Measurements from ENCODE around the gene TMEM117.

TMEM117 gene

DNA sequence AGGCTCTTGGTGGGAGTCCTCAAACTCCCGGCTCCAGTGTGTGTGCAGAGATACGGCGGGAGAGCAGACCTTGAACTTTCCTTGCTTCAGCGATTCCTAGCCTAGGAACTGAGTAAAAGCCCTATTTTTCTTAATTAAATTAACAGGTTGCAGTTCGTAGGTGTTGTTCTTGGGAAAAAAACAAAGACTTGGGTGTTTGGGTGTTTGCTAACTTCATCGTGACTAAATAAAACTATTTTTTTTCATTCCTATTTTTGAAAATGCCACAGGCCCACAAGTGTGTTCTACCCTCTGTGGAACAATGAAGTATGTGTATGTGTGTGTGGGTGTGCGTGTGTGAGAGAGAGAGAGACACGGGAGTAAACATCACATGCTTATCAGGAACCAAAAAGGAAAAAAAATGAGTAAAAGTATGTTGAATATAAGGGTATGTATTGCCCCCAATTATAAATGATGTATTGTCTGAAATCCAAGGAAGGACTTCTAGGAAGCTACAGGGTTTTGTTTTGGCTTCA is 651 bp downstream of the TMEM117 start:
- Histone ChIP-seq H3K9me3 (ENCODE audit: control insufficient read depth, insufficient read depth, low read depth, low read length) (no peaks in the 10 kb centered on the region), H3K4me3 (ENCODE audit: low read depth, low read length) (peak overlapping the region; percentile 68), H3K4me1 (ENCODE audit: control insufficient read depth, insufficient read depth, low read length) (peaks cover 5% of the 10 kb centered on the region; the same call in 1 of the 2 replicates), H3K36me3 (ENCODE audit: control insufficient read depth in 2 of 2, insufficient read depth in 1 of 2, low read length in 2 of 2) (no peaks in the 10 kb centered on the region), H3K27ac (ENCODE audit: extremely low read depth, low read depth, low read length) (peak overlapping the region; percentile 78)
- POLR2A ChIA-PET, result interaction anchor here (0.5 to 3.5 kb wide), 4 partner anchors 11 to 1366 kb away, joined by 3 to 19 read pairs (median 4); partner anchors contain the start of gene TWF1
- CTCF ChIA-PET, result interaction anchor here (0.7 to 1.3 kb wide), 2 partner anchors 10 to 46 kb away, joined by 3 read pairs; no protein-coding TSS in a partner anchor
- no peak for TF ChIP-seq MYNN (tag by site-specific recombination; IDR thresholded peaks at IDR 0.05; ENCODE audit: borderline replicate concordance)
- TF ChIP-seq, protein P1, sequence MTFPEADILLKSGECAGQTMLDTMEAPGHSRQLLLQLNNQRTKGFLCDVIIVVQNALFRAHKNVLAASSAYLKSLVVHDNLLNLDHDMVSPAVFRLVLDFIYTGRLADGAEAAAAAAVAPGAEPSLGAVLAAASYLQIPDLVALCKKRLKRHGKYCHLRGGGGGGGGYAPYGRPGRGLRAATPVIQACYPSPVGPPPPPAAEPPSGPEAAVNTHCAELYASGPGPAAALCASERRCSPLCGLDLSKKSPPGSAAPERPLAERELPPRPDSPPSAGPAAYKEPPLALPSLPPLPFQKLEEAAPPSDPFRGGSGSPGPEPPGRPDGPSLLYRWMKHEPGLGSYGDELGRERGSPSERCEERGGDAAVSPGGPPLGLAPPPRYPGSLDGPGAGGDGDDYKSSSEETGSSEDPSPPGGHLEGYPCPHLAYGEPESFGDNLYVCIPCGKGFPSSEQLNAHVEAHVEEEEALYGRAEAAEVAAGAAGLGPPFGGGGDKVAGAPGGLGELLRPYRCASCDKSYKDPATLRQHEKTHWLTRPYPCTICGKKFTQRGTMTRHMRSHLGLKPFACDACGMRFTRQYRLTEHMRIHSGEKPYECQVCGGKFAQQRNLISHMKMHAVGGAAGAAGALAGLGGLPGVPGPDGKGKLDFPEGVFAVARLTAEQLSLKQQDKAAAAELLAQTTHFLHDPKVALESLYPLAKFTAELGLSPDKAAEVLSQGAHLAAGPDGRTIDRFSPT (tag by site-specific recombination; IDR thresholded peaks at IDR 0.05), result 0 out of 2 replicates have a peak, but pooled peaks have one; percentile 2
- TF ChIP-seq KLF7 (tag by site-specific recombination; IDR thresholded peaks at IDR 0.05; ENCODE audit: borderline replicate concordance), result no peak
- TF ChIP-seq, protein P2, sequence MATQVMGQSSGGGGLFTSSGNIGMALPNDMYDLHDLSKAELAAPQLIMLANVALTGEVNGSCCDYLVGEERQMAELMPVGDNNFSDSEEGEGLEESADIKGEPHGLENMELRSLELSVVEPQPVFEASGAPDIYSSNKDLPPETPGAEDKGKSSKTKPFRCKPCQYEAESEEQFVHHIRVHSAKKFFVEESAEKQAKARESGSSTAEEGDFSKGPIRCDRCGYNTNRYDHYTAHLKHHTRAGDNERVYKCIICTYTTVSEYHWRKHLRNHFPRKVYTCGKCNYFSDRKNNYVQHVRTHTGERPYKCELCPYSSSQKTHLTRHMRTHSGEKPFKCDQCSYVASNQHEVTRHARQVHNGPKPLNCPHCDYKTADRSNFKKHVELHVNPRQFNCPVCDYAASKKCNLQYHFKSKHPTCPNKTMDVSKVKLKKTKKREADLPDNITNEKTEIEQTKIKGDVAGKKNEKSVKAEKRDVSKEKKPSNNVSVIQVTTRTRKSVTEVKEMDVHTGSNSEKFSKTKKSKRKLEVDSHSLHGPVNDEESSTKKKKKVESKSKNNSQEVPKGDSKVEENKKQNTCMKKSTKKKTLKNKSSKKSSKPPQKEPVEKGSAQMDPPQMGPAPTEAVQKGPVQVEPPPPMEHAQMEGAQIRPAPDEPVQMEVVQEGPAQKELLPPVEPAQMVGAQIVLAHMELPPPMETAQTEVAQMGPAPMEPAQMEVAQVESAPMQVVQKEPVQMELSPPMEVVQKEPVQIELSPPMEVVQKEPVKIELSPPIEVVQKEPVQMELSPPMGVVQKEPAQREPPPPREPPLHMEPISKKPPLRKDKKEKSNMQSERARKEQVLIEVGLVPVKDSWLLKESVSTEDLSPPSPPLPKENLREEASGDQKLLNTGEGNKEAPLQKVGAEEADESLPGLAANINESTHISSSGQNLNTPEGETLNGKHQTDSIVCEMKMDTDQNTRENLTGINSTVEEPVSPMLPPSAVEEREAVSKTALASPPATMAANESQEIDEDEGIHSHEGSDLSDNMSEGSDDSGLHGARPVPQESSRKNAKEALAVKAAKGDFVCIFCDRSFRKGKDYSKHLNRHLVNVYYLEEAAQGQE (tag by site-specific recombination; IDR thresholded peaks at IDR 0.05), result no peak
- peak; percentile 68; the same call in 1 of the 2 replicates for TF ChIP-seq GLIS1 (tag by site-specific recombination; IDR thresholded peaks at IDR 0.05)
- no peak for TF ChIP-seq ZNF768 (tag by site-specific recombination; IDR thresholded peaks at IDR 0.05)
- TF ChIP-seq KLF16 (tag by site-specific recombination; IDR thresholded peaks at IDR 0.05), result 0 out of 2 replicates have a peak, but pooled peaks have one; percentile 25
- TF ChIP-seq ZNF335 (tag by site-specific recombination; conservative IDR thresholded peaks at IDR 0.05), result peak; percentile 70
- TF ChIP-seq ZNF132 (tag by site-specific recombination; IDR thresholded peaks at IDR 0.05; ENCODE audit: borderline replicate concordance), result no peak
- peak; percentile 44; the same call in 1 of the 2 replicates for TF ChIP-seq PRDM1 (tag by site-specific recombination; IDR thresholded peaks at IDR 0.05)
- TF ChIP-seq ZFHX2 (tag by site-specific recombination; conservative IDR thresholded peaks at IDR 0.05), result peak; percentile 73
- TF ChIP-seq, protein P3, sequence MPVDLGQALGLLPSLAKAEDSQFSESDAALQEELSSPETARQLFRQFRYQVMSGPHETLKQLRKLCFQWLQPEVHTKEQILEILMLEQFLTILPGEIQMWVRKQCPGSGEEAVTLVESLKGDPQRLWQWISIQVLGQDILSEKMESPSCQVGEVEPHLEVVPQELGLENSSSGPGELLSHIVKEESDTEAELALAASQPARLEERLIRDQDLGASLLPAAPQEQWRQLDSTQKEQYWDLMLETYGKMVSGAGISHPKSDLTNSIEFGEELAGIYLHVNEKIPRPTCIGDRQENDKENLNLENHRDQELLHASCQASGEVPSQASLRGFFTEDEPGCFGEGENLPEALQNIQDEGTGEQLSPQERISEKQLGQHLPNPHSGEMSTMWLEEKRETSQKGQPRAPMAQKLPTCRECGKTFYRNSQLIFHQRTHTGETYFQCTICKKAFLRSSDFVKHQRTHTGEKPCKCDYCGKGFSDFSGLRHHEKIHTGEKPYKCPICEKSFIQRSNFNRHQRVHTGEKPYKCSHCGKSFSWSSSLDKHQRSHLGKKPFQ (tag by site-specific recombination; IDR thresholded peaks at IDR 0.05), result peak; percentile 44; the same call in 1 of the 2 replicates
- peak; percentile 21; the same call in 1 of the 2 replicates for TF ChIP-seq ZBTB20 (tag by site-specific recombination; IDR thresholded peaks at IDR 0.05)
- TF ChIP-seq BCL11A (tag by site-specific recombination; IDR thresholded peaks at IDR 0.05; ENCODE audit: low read depth), result no peak
- TF ChIP-seq SCRT1 (tag by site-specific recombination; IDR thresholded peaks at IDR 0.05; ENCODE audit: borderline replicate concordance), result peak; percentile 52; the same call in 1 of the 2 replicates
- TF ChIP-seq, protein P4, sequence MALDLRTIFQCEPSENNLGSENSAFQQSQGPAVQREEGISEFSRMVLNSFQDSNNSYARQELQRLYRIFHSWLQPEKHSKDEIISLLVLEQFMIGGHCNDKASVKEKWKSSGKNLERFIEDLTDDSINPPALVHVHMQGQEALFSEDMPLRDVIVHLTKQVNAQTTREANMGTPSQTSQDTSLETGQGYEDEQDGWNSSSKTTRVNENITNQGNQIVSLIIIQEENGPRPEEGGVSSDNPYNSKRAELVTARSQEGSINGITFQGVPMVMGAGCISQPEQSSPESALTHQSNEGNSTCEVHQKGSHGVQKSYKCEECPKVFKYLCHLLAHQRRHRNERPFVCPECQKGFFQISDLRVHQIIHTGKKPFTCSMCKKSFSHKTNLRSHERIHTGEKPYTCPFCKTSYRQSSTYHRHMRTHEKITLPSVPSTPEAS (tag by site-specific recombination; IDR thresholded peaks at IDR 0.05), result peak; percentile 74
- 0 out of 2 replicates have a peak, but pooled peaks have one; percentile 23 for TF ChIP-seq ZNF2 (tag by site-specific recombination; IDR thresholded peaks at IDR 0.05)
- TF ChIP-seq, protein P5, sequence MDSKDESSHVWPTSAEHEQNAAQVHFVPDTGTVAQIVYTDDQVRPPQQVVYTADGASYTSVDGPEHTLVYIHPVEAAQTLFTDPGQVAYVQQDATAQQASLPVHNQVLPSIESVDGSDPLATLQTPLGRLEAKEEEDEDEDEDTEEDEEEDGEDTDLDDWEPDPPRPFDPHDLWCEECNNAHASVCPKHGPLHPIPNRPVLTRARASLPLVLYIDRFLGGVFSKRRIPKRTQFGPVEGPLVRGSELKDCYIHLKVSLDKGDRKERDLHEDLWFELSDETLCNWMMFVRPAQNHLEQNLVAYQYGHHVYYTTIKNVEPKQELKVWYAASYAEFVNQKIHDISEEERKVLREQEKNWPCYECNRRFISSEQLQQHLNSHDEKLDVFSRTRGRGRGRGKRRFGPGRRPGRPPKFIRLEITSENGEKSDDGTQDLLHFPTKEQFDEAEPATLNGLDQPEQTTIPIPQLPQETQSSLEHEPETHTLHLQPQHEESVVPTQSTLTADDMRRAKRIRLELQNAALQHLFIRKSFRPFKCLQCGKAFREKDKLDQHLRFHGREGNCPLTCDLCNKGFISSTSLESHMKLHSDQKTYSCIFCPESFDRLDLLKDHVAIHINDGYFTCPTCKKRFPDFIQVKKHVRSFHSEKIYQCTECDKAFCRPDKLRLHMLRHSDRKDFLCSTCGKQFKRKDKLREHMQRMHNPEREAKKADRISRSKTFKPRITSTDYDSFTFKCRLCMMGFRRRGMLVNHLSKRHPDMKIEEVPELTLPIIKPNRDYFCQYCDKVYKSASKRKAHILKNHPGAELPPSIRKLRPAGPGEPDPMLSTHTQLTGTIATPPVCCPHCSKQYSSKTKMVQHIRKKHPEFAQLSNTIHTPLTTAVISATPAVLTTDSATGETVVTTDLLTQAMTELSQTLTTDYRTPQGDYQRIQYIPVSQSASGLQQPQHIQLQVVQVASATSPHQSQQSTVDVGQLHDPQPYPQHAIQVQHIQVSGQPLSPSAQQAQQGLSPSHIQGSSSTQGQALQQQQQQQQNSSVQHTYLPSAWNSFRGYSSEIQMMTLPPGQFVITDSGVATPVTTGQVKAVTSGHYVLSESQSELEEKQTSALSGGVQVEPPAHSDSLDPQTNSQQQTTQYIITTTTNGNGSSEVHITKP (tag by site-specific recombination; IDR thresholded peaks at IDR 0.05), result peak; percentile 23; the same call in 1 of the 2 replicates
- TF ChIP-seq ZNF600 (tag by site-specific recombination; IDR thresholded peaks at IDR 0.05), result 0 out of 2 replicates have a peak, but pooled peaks have one; percentile 23
- TF ChIP-seq ZEB2 (tag by site-specific recombination; IDR thresholded peaks at IDR 0.05), result 0 out of 2 replicates have a peak, but pooled peaks have one; percentile 46
- peak; percentile 61; the same call in 1 of the 2 replicates for TF ChIP-seq SCRT2 (tag by site-specific recombination; IDR thresholded peaks at IDR 0.05)
- TF ChIP-seq ZNF423 (tag by site-specific recombination; IDR thresholded peaks at IDR 0.05), result no peak
- TF ChIP-seq, protein P6, sequence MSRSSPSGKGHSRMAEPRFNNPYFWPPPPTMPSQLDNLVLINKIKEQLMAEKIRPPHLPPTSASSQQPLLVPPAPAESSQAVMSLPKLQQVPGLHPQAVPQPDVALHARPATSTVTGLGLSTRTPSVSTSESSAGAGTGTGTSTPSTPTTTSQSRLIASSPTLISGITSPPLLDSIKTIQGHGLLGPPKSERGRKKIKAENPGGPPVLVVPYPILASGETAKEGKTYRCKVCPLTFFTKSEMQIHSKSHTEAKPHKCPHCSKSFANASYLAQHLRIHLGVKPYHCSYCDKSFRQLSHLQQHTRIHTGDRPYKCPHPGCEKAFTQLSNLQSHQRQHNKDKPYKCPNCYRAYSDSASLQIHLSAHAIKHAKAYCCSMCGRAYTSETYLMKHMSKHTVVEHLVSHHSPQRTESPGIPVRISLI (tag by site-specific recombination; IDR thresholded peaks at IDR 0.05), result no peak
- TF ChIP-seq EGR2 (tag by site-specific recombination; IDR thresholded peaks at IDR 0.05; ENCODE audit: low read depth), result peak; percentile 77
